T-cell (primary cell): ENCODE measurements around the gene GALNT9. TPM values are rescaled to one million over a fixed set of nuclear protein-coding genes. Genes with fewer than 3 reads are reported as not detected.

Experiments
- ATAC-seq, 4 experiments: fragments of 200-7000 bp in 3 of 4; fragments of 150-1000 bp in 1 of 4; cut with Tn5 transposase; replicated peaks in 1 of 4; 1 replicate in 3 of 4; 2 replicates in 1 of 4; pipeline ENCODE4 v1.10.0; 2021; ENCODE audit warnings: moderate library complexity in 3 of 4, mild to moderate bottlenecking in 2 of 4, moderate number of reproducible peaks in 1 of 4
- CTCF ChIA-PET, 2 donors: fragments of 300-600 bp; sonication (Branson Sonifier 250); formaldehyde crosslinking; loops; one replicate each; lab custom pipeline; 2022; ENCODE audit warnings: antibody characterized with exemption in 2 of 2; lab: Charles Lee
- POLR2A ChIA-PET, 2 donors: fragments of 300-600 bp; sonication (Branson Sonifier 250); formaldehyde crosslinking; loops; one replicate each; lab custom pipeline; 2022; ENCODE audit warnings: antibody characterized with exemption in 2 of 2; lab: Charles Lee
- DNase-seq, 35 experiments: peaks; one replicate each; pipeline versions ENCODE4 v3.0.0 to v3.0.0-alpha.2; 2013 to 2023
- H3K27ac ChIP-seq: one replicate; pipeline ENCODE4 v1.5.1; 2013; ENCODE audit warnings: low read length
- H3K27me3 ChIP-seq, 2 experiments: replicated peaks in 1 of 2; 1 replicate in 1 of 2; 2 replicates in 1 of 2; pipeline versions ENCODE4 v1.6.1 to v1.7.0; 2013; ENCODE audit warnings: low read length in 1 of 2, mixed read lengths in 1 of 2; ENCODE audit not compliant: control insufficient read depth in 2 of 2, insufficient read depth in 2 of 2; ENCODE audit errors: extremely low read depth in 1 of 2
- H3K36me3 ChIP-seq, 2 donors: 1 replicate in 1 of 2; 2 replicates in 1 of 2; pipeline versions ENCODE4 v1.6.1 to v1.7.0; 2013; ENCODE audit warnings: low read length in 1 of 2; ENCODE audit not compliant: control insufficient read depth in 2 of 2, insufficient read depth in 1 of 2; ENCODE audit errors: extremely low read depth in 1 of 2
- H3K4me1 ChIP-seq, 2 experiments: 1 replicate in 1 of 2; 2 replicates in 1 of 2; pipeline versions ENCODE4 v1.6.1 to v1.7.0; 2013; ENCODE audit warnings: low read length in 2 of 2, mixed read lengths in 1 of 2; ENCODE audit not compliant: insufficient read depth in 2 of 2, control insufficient read depth in 1 of 2; ENCODE audit errors: extremely low read depth in 1 of 2
- H3K4me3 ChIP-seq, 2 donors: 1 replicate in 1 of 2; 2 replicates in 1 of 2; pipeline versions ENCODE4 v1.5.1 to v1.7.0; 2013; ENCODE audit warnings: mild to moderate bottlenecking in 2 of 2, low read length in 1 of 2, moderate library complexity in 1 of 2; ENCODE audit not compliant: control insufficient read depth in 1 of 2; ENCODE audit errors: extremely low read depth in 1 of 2
- H3K9me3 ChIP-seq: 2 replicates; pipeline ENCODE4 v1.7.0; 2013
- H3K27ac Mint-ChIP-seq, 2 donors: one replicate each; pipeline ENCODE4 v1.8.0; 2020 to 2021; ENCODE audit warnings: mild to moderate bottlenecking in 2 of 2, mixed read lengths in 2 of 2
- H3K27me3 Mint-ChIP-seq, 2 donors: one replicate each; pipeline ENCODE4 v1.8.0; 2021 to 2022; ENCODE audit warnings: mixed read lengths in 2 of 2
- H3K36me3 Mint-ChIP-seq: one replicate; pipeline ENCODE4 v1.8.0; 2021; ENCODE audit warnings: mixed read lengths
- H3K4me1 Mint-ChIP-seq, 3 donors: one replicate each; pipeline ENCODE4 v1.8.0; 2020 to 2022; ENCODE audit warnings: mixed read lengths in 3 of 3, mild to moderate bottlenecking in 1 of 3
- H3K4me3 Mint-ChIP-seq, 3 donors: one replicate each; pipeline ENCODE4 v1.8.0; 2020 to 2022; ENCODE audit warnings: mild to moderate bottlenecking in 3 of 3, mixed read lengths in 3 of 3, moderate library complexity in 3 of 3
- H3K9me3 Mint-ChIP-seq, 3 donors: one replicate each; pipeline ENCODE4 v1.8.0; 2020 to 2022; ENCODE audit warnings: mixed read lengths in 3 of 3
- WGBS: methylation state at CpG from one replicate; pipeline ENCODE4 v1.1.5; 2013; ENCODE audit warnings: missing lambda C conversion rate; ENCODE audit not compliant: insufficient coverage; 5-methylcytosine and 5-hydroxymethylcytosine counted together
- total RNA-seq, 35 experiments: library from RNA in 6 of 35; stranded (reverse) in 6 of 35; fragments of 120-200 nt in 1 of 35; gene quantifications; one replicate each; pipeline versions ENCODE4 v1.2.1 to v1.2.4 and lab custom pipeline; 2013 to 2026

Gene GALNT9
- total RNA-seq, 5 donors from 2014 or later (not counting 1 experiment from before 2014, with no cell fraction given) = 0.72 TPM; not detected in 4

GRCh38 chr12:132280406-132280805 is 49.0 kb downstream of the GALNT9 start:
- DNase-seq (no peak), ATAC-seq (no peak)
- Mint-ChIP-seq H3K4me3 (no peak overlapping the region), H3K4me1 (peaks cover 4 to 20% (median 12%) of the 10 kb centered on the region in 3 donors), H3K27me3 (peaks cover 5 to 54% of the 10 kb centered on the region in 2 donors), H3K9me3 (no peaks in the 10 kb centered on the region), H3K36me3 (no peaks in the 10 kb centered on the region), H3K27ac (no peak overlapping the region)
- H3K4me3 ChIP-seq = no peak overlapping the region
- H3K4me1 ChIP-seq = peaks cover 12 to 28% of the 10 kb centered on the region in 2 experiments
- H3K27ac ChIP-seq = no peak overlapping the region
- ChIA-PET CTCF (no interaction called here), POLR2A (no interaction called here)
- H3K9me3 ChIP-seq = no peaks in the 10 kb centered on the region
- WGBS = 44% methylated on average over 11 of the region's 12 CpGs
- H3K36me3 ChIP-seq = no peaks in the 10 kb centered on the region
- peaks cover 2 to 88% of the 10 kb centered on the region in 2 experiments for H3K27me3 ChIP-seq

DNA sequence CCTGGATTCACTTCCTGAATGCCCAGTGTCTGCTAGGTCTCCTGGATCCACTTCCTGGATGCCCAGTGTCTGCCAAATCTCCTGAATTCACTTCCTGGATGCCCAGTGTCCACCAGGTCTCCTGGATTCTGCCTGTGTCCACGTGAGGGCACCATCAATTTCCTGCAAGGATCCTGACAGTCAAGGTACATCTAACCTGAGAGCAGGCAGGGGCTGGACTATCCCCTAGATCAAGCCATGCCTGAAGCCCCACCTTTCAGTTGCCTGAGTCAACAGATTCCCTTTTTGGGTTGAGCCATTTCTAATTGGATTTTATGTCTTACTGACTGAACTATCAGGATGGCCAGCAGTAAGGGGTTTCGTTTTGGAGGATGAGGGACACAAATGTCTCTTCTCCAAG is 49.5 kb downstream of the GALNT9 start:
- no peaks in the 10 kb centered on the region for H3K9me3 Mint-ChIP-seq
- ATAC-seq (no peak), DNase-seq (no peak)
- H3K27ac Mint-ChIP-seq = no peak overlapping the region
- Histone ChIP-seq H3K4me1 (peaks cover 12 to 27% of the 10 kb centered on the region in 2 experiments), H3K36me3 (no peaks in the 10 kb centered on the region), H3K27me3 (peaks cover 2 to 88% of the 10 kb centered on the region in 2 experiments), H3K4me3 (no peak overlapping the region), H3K27ac (no peak overlapping the region), H3K9me3 (no peaks in the 10 kb centered on the region)
- 45% methylated on average over 2 of the region's 2 CpGs for WGBS
- peaks cover 8 to 54% of the 10 kb centered on the region in 2 donors for H3K27me3 Mint-ChIP-seq
- H3K4me3 Mint-ChIP-seq = no peak overlapping the region
- H3K4me1 Mint-ChIP-seq = peaks cover 4 to 22% (median 12%) of the 10 kb centered on the region in 3 donors
- CTCF ChIA-PET = no interaction called here
- H3K36me3 Mint-ChIP-seq = no peaks in the 10 kb centered on the region
- POLR2A ChIA-PET = no interaction called here

GRCh38 chr12:132279184-132279889 is 50.1 kb downstream of the GALNT9 start:
- H3K36me3 ChIP-seq = no peaks in the 10 kb centered on the region
- ChIA-PET POLR2A (no interaction called here), CTCF (no interaction called here)
- no peak for DNase-seq
- no peak for ATAC-seq
- peaks cover 12 to 23% of the 10 kb centered on the region in 2 experiments for H3K4me1 ChIP-seq
- Mint-ChIP-seq H3K27me3 (peaks cover 12 to 53% of the 10 kb centered on the region in 2 donors), H3K36me3 (no peaks in the 10 kb centered on the region), H3K4me3 (no peak overlapping the region), H3K4me1 (peaks cover 4 to 22% (median 11%) of the 10 kb centered on the region in 3 donors), H3K27ac (no peak overlapping the region), H3K9me3 (no peaks in the 10 kb centered on the region)
- WGBS = 85% methylated on average over 15 of the region's 18 CpGs
- no peak overlapping the region for H3K27ac ChIP-seq
- no peak overlapping the region for H3K4me3 ChIP-seq
- H3K27me3 ChIP-seq = peaks cover 2 to 84% of the 10 kb centered on the region in 2 experiments
- no peaks in the 10 kb centered on the region for H3K9me3 ChIP-seq

DNA sequence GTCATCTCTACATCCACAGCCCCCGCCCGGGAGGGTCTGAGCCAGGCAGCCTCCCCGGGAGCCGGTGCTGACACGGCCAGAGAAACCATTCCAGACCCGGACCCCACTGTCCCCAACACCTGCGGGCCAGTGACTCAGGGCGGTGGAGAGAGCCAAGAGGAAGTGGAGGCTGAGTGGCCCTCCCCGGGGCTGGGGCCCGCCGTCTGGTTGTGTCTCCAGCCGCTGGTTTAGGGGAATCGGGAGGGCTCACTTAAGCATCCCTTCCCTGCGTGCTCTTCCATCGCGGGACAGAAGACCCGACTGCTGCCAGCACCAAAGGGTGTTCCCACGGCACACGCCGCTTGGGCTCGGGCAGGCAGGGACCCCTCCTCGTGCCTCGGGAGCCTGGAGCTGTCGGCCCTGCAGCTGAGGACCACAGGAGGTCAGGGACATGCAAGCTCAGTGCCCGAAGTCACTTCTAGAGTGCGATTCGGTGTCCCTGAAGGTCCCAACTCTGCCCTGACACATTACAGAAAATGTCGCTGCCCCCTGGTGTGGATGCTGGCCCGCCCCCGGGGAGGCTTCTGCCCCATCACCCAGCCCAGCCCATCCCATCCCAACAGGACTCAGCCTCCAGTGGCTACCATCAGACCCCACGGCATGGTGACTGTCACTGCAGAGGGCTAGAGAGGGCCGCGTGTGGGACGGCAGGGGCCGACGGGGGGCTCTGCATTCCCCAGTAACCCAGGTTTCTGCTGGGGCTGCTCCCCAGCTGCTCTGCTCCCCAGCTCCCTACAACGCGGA is 50.8 kb downstream of the GALNT9 start:
- Histone ChIP-seq H3K27ac (no peak overlapping the region), H3K4me1 (peaks cover 8 to 16% of the 10 kb centered on the region in 2 experiments), H3K4me3 (no peak overlapping the region), H3K36me3 (no peaks in the 10 kb centered on the region), H3K27me3 (peaks cover 2 to 83% of the 10 kb centered on the region in 2 experiments), H3K9me3 (no peaks in the 10 kb centered on the region)
- ChIA-PET POLR2A (no interaction called here), CTCF (no interaction called here)
- no peak for DNase-seq
- peaks cover 12 to 46% of the 10 kb centered on the region in 2 donors for H3K27me3 Mint-ChIP-seq
- no peaks in the 10 kb centered on the region for H3K9me3 Mint-ChIP-seq
- no peaks in the 10 kb centered on the region for H3K36me3 Mint-ChIP-seq
- no peak for ATAC-seq
- H3K27ac Mint-ChIP-seq = no peak overlapping the region
- H3K4me1 Mint-ChIP-seq = peaks cover 2 to 14% (median 5%) of the 10 kb centered on the region in 3 donors
- peak overlapping the region in 1 of 3 donors; percentile 22 for H3K4me3 Mint-ChIP-seq
- WGBS = 75% methylated on average over 29 of the region's 38 CpGs

- CTCF ChIA-PET = no interaction called here
- peaks cover 2 to 81% of the 10 kb centered on the region in 2 experiments for H3K27me3 ChIP-seq
- peaks cover 4 to 10% of the 10 kb centered on the region in 2 experiments for H3K4me1 ChIP-seq
- no peak overlapping the region for H3K27ac Mint-ChIP-seq
- ATAC-seq (no peak), DNase-seq (no peak)
- no peaks in the 10 kb centered on the region for H3K9me3 ChIP-seq
- POLR2A ChIA-PET = no interaction called here
- H3K36me3 Mint-ChIP-seq = no peaks in the 10 kb centered on the region
- H3K4me3 ChIP-seq = no peak overlapping the region
- H3K27me3 Mint-ChIP-seq = peaks cover 12 to 46% of the 10 kb centered on the region in 2 donors
- WGBS = no CpG with 5 or more reads among the region's 12 CpGs
- peaks cover 0 to 8% (median 3%) of the 10 kb centered on the region in 3 donors for H3K4me1 Mint-ChIP-seq
- no peaks in the 10 kb centered on the region for H3K36me3 ChIP-seq
- peak overlapping the region in 1 of 3 donors; percentile 22 for H3K4me3 Mint-ChIP-seq
- no peak overlapping the region for H3K27ac ChIP-seq
- no peaks in the 10 kb centered on the region for H3K9me3 Mint-ChIP-seq
These were observed 51.4 kb downstream of the GALNT9 start for GRCh38 chr12:132277949-132278348.

GRCh38 chr12:132277374-132277941 is 51.9 kb downstream of the GALNT9 start:
- H3K9me3 ChIP-seq = no peaks in the 10 kb centered on the region
- H3K27me3 ChIP-seq = peaks cover 2 to 76% of the 10 kb centered on the region in 2 experiments
- H3K9me3 Mint-ChIP-seq = no peaks in the 10 kb centered on the region
- ChIA-PET CTCF (no interaction called here), POLR2A (no interaction called here)
- no peak overlapping the region for H3K4me3 ChIP-seq
- H3K4me1 Mint-ChIP-seq = peaks cover 0 to 5% (median 0%) of the 10 kb centered on the region in 3 donors
- DNase-seq (no peak), ATAC-seq (no peak)
- no peak overlapping the region for H3K27ac Mint-ChIP-seq
- peak overlapping the region in 1 of 3 donors; percentile 22 for H3K4me3 Mint-ChIP-seq
- peaks cover 0 to 5% of the 10 kb centered on the region in 2 experiments for H3K4me1 ChIP-seq
- no peaks in the 10 kb centered on the region for H3K36me3 Mint-ChIP-seq
- peaks cover 12 to 46% of the 10 kb centered on the region in 2 donors for H3K27me3 Mint-ChIP-seq
- H3K27ac ChIP-seq = no peak overlapping the region
- 70% methylated on average over 25 of the region's 31 CpGs for WGBS
- H3K36me3 ChIP-seq = no peaks in the 10 kb centered on the region
